Smooth muscle cell (in vitro differentiated cells): ENCODE data around the gene CNTNAP2. TPM values are rescaled to one million over a fixed set of nuclear protein-coding genes. Genes with fewer than 3 reads are reported as not detected.

Experiments used
- DNase-seq: peaks from one replicate; lab custom pipeline; 2025; ENCODE audit not compliant: unreplicated experiment; lab: John Stamatoyannopoulos, UW
- H2AFZ ChIP-seq: fragments of 200-600 bp; sonication (generic); 2 replicates; pipeline ENCODE4 v1.6.0; 2016; ENCODE audit warnings: antibody characterized with exemption, low read depth, mild to moderate bottlenecking
- H3F3A ChIP-seq: fragments of 200-600 bp; sonication (generic); 2 replicates; pipeline ENCODE4 v1.6.0; 2017; ENCODE audit warnings: antibody characterized with exemption, low read depth
- H3K27ac ChIP-seq: fragments of 200-600 bp; sonication (generic); 2 replicates; pipeline ENCODE4 v1.5.1; 2016; ENCODE audit warnings: low read depth, mild to moderate bottlenecking
- H3K27me3 ChIP-seq: fragments of 200-600 bp; sonication (generic); 2 replicates; pipeline ENCODE4 v1.6.1; 2016; ENCODE audit warnings: low read depth, mild to moderate bottlenecking
- H3K36me3 ChIP-seq: fragments of 200-600 bp; sonication (generic); 2 replicates; pipeline ENCODE4 v1.5.1; 2016; ENCODE audit warnings: low read depth
- H3K4me1 ChIP-seq: fragments of 200-600 bp; sonication (generic); 2 replicates; pipeline ENCODE4 v1.5.1; 2016; ENCODE audit warnings: low read depth
- H3K4me2 ChIP-seq: fragments of 200-600 bp; sonication (generic); 2 replicates; pipeline ENCODE4 v1.6.0; 2016; ENCODE audit warnings: mild to moderate bottlenecking
- H3K4me3 ChIP-seq: fragments of 200-600 bp; sonication (generic); 2 replicates; pipeline ENCODE4 v1.5.1; 2016; ENCODE audit warnings: mild to moderate bottlenecking
- H3K79me2 ChIP-seq: fragments of 200-600 bp; sonication (generic); 2 replicates; pipeline ENCODE4 v1.6.0; 2016; ENCODE audit warnings: low read depth, mild to moderate bottlenecking
- H3K9ac ChIP-seq: fragments of 200-600 bp; sonication (generic); 2 replicates; pipeline ENCODE4 v1.6.0; 2016; ENCODE audit warnings: low read depth
- H3K9me3 ChIP-seq: fragments of 200-600 bp; sonication (generic); replicated peaks from 2 replicates; pipeline ENCODE4 v1.5.1; 2016; ENCODE audit warnings: low read depth
- H4K20me1 ChIP-seq: fragments of 200-600 bp; sonication (generic); 2 replicates; pipeline ENCODE4 v1.6.0; 2016; ENCODE audit warnings: low read depth
- CTCF ChIP-seq: fragments of 200-600 bp; sonication (generic); IDR thresholded peaks from 2 replicates; pipeline ENCODE4 v1.5.1; 2017; ENCODE audit warnings: borderline replicate concordance, mild to moderate bottlenecking, antibody characterized with exemption; ENCODE audit not compliant: insufficient read depth, poor library complexity, severe bottlenecking
- WGBS: methylation state at CpG from one replicate; pipeline ENCODE4 v1.1.7; 2016; ENCODE audit warnings: low lambda C conversion rate; 5-methylcytosine and 5-hydroxymethylcytosine counted together
- polyA plus RNA-seq: library from polyadenylated mRNA; unstranded; fragments of >200 nt; fragmentation: Nextera tagmentation; extraction: Ambion mirVana; gene quantifications from 2 replicates; pipeline ENCODE4 v1.2.1, GENCODE V29; 2016
- total RNA-seq: library from RNA; depleted of rRNA; stranded (reverse); fragments of >200 nt; gene quantifications from 2 replicates; pipeline ENCODE4 v1.2.3, GENCODE V29; 2014

CNTNAP2 gene
- total and polyA plus RNA-seq, 2 experiments from 2014 or later = 1.7 to 9.0 TPM

GRCh38 chr7:147276106-147276505 lies 1159.5 kb downstream of the CNTNAP2 start:
- Histone ChIP-seq H3K4me3 (no peak overlapping the region), H2AFZ (no peak overlapping the region), H3K4me2 (no peak overlapping the region), H3K9ac (no peak overlapping the region), H3K9me3 (no peaks in the 10 kb centered on the region), H3K27me3 (no peaks in the 10 kb centered on the region), H3K79me2 (no peaks in the 10 kb centered on the region), H4K20me1 (no peaks in the 10 kb centered on the region), H3K4me1 (no peaks in the 10 kb centered on the region), H3F3A (no peaks in the 10 kb centered on the region), H3K36me3 (no peaks in the 10 kb centered on the region), H3K27ac (no peak overlapping the region)
- TF ChIP-seq CTCF = no peak
- no peak for DNase-seq
- WGBS = 95% methylated on average over 1 of the region's 1 CpG

- Histone ChIP-seq H3K9ac (no peak overlapping the region), H3K79me2 (no peaks in the 10 kb centered on the region), H3K4me3 (no peak overlapping the region), H3K4me2 (no peak overlapping the region), H3K27ac (no peak overlapping the region), H3K27me3 (no peaks in the 10 kb centered on the region), H3K4me1 (no peaks in the 10 kb centered on the region), H3K9me3 (no peaks in the 10 kb centered on the region), H2AFZ (no peak overlapping the region), H3K36me3 (no peaks in the 10 kb centered on the region), H4K20me1 (no peaks in the 10 kb centered on the region), H3F3A (no peaks in the 10 kb centered on the region)
- DNase-seq = no peak
- no peak for TF ChIP-seq CTCF
- WGBS = 85% methylated on average over 6 of the region's 6 CpGs
Measured at GRCh38 chr7:147276783-147277370, 1160.3 kb downstream of the CNTNAP2 start.

GRCh38 chr7:147279514-147279913 lies 1162.9 kb downstream of the CNTNAP2 start:
- H4K20me1 ChIP-seq = no peaks in the 10 kb centered on the region

More at GRCh38 chr7:147279514-147279913, 1162.9 kb downstream of the CNTNAP2 start:
- no peaks in the 10 kb centered on the region for H3K9me3 ChIP-seq
- no peaks in the 10 kb centered on the region for H3K36me3 ChIP-seq
- no peak overlapping the region for H3K4me3 ChIP-seq
- H3K79me2 ChIP-seq = no peaks in the 10 kb centered on the region
- WGBS = 80% methylated on average over 4 of the region's 4 CpGs
- H3K4me1 ChIP-seq = no peaks in the 10 kb centered on the region
- no peak overlapping the region for H3K27ac ChIP-seq
- no peak for DNase-seq
- no peak overlapping the region for H3K4me2 ChIP-seq
- no peak for TF ChIP-seq CTCF
- no peak overlapping the region for H2AFZ ChIP-seq
- no peaks in the 10 kb centered on the region for H3K27me3 ChIP-seq
- no peak overlapping the region for H3K9ac ChIP-seq
- no peaks in the 10 kb centered on the region for H3F3A ChIP-seq
